Measurements from ENCODE around the gene WIF1.
A peak's percentile ranks its signal among the peaks of the same experiment; 100 is the strongest.

The WIF1 gene, protein sequence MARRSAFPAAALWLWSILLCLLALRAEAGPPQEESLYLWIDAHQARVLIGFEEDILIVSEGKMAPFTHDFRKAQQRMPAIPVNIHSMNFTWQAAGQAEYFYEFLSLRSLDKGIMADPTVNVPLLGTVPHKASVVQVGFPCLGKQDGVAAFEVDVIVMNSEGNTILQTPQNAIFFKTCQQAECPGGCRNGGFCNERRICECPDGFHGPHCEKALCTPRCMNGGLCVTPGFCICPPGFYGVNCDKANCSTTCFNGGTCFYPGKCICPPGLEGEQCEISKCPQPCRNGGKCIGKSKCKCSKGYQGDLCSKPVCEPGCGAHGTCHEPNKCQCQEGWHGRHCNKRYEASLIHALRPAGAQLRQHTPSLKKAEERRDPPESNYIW

DNA sequence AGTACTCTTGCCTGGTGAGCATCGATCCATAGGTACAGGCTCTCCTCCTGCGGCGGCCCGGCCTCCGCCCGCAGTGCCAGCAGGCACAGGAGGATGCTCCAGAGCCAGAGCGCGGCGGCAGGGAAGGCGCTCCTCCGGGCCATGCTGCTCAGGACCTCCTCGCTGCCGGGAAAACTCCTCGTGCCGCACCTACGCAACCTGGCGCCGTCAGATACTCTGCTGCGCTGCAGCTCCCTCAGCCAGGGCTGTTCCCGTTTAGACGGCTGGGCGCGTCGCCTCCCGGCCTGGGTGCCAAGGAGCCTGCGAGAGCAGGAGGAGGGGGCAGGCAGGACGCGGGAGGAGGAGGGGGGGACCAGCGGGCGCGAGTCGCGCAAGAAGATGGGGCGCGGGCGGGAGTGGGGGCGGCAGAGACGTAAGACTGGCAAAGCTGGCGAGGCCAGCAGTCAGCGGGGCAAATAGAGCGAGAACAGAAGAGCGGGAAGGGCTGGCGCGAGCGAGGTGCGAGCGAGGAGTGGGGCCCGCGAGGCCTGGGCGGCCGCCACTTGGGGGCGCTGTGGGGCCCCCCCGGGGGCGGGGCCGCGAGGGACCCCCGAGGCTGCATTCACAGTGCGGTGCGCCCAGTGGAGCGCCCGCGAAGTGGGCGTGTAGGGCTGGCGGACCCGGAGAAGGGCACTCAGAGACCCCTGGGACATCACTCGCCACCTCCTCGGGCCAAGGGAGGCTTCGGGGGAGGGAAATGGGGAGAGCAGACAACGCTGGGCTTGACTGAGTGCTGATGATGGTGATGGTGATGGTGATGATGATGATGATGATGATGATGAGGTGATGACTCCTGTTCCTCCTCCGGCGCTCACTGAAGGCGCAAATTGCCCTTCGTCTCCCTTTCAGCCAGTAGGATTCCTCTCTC lies at the start of gene WIF1:
Gene WIF1 (minus strand): TSS at position 257 of the 907 bp plus-strand sequence. CDS start 114 bp downstream, at position 143.
- DNase-seq: no peak

DNA sequence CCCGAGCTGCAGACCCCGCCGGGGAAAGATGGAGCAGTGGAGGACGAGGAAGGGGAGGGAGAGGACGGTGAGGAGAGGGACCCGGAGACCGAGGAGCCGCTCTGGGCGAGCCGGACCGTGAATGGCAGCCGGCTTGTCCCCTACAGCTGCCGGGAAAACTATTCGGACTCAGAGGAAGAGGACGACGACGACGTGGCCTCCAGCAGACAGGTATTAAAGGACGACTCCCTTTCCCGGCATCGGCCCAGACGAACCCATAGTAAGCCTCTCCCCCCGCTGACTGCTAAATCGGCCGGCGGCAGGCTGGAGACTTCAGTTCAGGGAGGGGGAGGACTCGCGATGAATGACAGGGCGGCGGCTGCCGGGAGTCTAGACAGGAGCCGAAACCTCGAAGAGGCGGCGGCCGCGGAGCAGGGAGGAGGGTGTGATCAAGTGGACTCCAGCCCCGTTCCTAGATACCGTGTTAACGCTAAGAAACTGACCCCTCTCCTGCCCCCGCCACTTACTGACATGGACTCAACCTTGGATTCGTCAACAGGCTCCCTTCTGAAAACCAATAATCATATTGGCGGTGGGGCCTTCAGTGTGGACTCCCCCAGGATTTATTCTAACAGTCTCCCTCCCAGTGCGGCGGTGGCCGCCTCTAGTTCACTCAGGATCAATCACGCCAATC lies 49.2 kb upstream of the WIF1 start:
- no peak for DNase-seq

DNA sequence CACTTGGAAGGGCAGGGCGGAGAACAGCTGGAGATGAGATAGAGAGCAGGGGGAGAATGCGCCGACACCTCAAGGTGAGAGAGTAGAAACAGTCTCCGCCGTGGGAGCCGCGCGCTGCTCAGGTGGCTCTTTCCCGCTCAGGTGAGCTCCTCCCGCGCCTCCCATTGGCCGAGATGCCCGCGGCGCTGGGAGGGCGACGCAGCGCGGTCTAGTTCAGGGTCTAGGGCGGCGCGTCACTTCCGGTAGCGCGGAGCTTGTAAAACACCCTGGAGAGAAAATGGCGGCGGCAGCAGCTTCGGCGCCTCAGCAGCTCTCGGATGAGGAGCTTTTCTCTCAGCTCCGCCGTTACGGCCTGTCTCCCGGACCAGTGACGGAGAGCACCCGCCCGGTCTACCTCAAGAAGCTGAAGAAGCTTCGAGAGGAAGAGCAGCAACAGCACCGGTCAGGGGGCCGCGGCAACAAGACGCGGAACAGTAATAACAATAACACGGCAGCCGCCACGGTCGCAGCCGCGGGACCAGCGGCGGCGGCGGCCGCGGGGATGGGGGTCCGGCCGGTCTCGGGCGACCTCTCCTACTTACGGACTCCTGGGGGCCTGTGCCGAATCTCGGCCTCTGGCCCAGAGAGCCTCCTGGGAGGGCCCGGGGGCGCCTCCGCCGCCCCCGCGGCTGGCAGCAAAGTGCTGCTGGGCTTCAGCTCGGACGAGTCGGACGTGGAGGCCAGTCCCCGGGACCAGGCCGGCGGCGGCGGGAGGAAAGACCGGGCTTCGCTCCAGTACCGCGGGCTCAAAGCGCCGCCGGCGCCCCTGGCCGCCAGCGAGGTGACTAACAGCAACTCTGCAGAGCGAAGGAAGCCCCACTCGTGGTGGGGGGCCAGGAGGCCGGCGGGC lies 48.5 kb upstream of the WIF1 start, which contains the start of gene LEMD3:
Gene LEMD3 (plus strand): TSS at position 264 of the 889 bp plus-strand sequence. CDS start 14 bp downstream, at position 278.
- DNase-seq: peak; percentile 33

DNA sequence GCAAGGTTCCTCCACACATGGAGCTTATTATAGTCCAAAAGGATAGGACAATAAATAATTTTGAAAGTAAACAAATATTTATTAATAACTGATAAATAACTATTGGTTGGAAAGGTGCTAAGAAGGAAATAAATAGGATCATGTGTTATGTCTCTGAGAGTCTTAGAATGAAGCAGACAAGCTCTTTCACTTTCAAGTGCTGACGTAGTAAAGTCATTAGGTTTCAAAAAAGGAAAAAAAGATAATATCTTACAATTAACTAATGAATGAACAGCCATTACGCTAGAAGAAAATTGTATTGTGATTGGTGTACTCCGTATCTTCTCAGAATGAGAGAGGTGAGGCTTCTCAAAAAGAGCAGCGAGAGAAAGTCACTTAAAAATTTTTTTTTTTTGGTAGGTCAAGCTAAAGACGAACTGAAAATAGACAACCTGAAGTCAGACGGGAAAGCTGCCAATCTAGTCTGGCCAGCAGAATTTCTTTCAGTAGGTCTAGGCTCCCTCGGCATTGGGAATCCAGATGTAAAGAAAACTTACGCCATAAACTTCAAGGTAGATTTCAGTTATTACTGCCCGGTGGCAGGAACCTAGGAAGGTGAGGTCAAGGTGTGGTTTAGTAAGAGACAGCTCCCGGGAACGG lies 47.7 kb upstream of the WIF1 start:
- DNase-seq: no peak

DNA sequence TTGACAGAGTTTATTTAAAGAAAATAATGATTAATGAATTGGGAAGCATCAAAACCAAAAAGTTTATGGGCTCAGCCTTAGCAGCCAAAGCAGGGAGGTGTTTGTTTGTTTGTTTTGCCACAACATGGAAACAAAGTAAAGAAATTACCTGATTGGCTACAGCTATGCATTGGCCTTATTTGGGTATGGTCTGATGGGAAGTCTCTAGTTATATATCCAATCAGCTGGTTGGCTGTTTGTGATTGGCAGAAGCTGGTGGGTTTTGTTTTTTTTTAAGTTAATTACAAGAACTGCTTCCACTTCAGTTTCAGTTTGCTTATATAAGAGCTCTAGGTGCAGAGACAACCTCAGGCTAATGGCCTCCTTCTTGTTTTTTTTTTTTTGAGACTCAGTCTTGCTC lies 43.7 kb upstream of the WIF1 start:
- DNase-seq: no peak

DNA sequence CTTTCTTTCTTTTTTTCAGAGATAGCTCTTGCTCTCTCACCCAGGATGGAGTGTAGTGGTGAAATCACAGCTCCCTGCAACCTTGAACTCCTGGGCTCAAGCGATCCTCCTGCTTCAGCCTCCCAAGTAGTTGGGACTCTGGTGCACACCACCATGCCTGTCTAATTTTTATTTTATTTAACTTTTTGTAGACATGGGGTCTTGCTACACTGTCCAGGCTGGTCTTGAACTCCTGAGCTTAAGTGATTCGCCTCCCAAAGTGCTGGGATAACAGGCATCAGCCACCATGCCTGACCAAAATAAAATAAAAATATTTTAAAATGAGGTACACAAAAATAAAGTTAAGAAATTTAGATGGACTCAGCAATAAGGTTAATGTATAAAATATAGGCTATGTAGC lies 43.1 kb upstream of the WIF1 start:
- no peak for DNase-seq

DNA sequence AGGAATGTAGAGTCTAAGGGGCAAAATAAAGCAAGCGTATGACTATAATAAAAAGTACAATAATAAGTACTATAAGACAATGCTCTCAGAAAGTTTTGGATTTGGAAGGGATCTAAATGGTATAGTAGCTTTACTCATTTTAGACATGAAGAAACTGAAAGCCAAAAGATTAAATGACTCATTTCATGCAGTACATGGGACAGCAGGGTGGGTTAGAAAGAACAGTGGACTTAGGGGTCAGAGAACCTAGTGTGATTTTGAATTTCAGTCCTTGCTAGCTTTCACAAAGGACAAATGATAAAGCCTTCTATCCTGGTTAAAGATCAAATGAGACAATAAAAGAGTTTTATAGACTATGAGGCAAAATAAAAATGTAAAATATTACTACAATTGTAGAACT lies 41.5 kb upstream of the WIF1 start:
- DNase-seq: no peak

DNA sequence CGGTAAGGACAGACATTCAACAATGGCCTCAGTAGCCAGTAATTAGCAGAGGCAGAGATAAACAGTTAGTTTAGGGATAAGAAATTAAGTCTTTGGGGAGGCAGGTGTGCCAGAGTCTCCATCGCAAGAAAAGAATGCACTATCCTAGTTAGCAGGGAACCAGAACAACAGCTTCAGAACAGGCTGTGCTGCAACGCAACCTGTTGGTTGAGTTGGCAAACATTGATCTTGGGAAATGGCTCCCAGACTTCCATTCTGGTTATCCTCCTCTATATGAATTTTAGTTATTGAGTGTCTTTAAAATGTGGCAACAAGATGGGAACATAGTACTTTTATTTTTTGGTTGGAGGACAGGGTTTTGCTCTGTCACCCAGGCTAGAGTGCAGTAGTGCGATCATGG lies 36.0 kb upstream of the WIF1 start:
- DNase-seq: no peak

DNA sequence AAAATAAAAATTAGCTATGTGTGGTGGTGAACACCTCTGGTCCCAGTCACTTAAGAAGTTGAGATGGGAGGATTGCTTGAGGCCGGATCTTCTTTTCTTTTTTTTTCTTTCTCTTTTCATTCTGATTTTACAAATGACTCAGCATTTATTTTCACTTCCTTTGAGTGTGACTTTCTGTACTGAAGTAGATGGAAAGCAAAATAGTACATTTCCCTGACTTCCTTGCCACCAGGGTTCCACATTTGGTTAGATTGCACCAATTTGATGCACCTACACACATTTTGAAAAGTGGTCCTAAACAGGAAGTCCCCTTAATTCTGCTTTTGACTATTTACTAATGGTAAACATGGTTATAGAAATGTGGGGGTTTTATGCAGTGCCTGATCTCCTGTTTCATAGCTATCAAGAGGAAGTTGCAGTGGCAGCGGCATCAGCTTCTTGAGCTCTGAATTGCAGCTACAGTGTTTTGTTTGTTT lies 35.3 kb upstream of the WIF1 start:
- no peak for DNase-seq

DNA sequence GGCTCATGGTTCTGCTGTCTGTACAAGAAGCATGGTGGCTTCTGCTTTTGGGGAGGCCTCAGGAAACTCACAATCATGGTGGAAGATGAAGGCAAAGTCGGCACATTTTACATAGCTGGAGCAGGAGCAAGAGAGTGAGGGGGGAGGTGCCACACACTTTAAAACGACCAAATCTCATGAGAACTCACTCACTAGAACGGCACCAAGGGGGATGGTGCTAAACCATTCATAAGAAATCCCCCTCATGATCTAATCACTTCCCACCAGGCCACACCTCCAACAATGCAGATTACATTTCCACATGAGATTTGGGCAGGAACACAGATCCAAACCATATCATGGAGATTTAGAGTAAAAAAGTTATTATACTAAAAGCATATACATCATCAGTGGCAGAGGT lies 34.7 kb upstream of the WIF1 start:
- DNase-seq: no peak

DNA sequence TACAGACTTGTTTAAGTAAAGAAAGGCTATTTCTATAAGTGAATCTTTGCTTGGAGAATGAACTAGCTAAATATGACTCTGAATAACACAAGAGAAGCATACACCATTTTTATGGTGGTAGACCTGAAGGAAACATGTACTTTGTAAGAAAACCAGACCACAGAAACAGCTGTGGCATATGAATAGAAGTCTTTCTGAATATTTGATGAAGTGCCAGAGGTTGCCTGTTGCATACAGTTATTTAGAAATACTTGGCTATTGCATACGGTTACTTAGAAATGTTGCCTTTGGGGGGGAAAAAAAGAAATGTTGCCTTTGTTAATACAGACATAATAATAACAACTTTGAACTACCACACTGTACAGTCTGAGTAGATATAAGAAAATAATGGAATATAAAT lies 31.5 kb upstream of the WIF1 start:
- no peak for DNase-seq

DNA sequence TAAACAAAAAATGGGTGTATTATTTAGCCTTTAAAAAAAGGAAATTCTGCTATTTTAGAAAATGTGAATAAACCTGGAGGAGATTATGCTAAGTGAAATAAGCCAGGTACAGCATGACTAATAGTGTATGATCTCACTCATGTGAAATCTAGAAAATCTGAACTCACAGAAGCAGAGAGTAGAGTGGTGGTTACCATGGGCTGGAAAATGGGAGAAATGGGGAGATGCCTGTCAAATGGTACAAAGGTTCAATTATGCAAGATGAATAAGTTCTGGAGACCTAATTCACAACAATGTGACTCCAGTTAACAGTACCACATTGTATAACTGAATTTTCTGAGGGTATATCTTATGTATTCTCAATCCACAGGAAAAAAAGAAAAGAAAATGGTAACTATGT lies 30.9 kb upstream of the WIF1 start:
- no peak for DNase-seq

DNA sequence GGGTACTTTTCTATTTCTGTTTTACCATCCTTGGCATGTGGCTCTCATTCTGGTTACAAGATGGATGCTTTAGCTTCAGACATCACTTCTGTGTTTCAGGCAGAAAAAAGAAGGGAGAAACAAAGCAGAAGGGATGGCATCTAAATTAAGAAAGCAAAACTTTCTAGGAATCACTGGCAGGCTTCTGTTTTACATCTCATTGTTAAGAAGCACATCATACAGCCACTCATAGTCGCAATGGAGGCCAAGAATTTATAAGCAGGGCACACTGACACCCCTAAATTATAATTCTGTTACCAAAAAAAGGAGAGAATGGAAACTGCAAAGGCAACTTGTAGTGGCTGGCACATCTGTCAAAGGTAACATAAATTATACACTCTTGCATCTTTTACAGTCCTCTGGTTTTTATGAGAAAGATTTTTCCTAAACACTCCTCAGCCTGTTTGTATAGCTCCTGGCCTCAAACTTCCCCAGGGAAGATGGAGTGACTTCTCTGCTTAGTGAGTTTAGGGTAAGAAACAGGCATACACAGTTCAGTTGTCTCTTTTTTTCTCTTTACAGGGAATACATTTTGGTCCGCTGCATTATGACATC lies 26.3 kb upstream of the WIF1 start:
- DNase-seq: no peak

DNA sequence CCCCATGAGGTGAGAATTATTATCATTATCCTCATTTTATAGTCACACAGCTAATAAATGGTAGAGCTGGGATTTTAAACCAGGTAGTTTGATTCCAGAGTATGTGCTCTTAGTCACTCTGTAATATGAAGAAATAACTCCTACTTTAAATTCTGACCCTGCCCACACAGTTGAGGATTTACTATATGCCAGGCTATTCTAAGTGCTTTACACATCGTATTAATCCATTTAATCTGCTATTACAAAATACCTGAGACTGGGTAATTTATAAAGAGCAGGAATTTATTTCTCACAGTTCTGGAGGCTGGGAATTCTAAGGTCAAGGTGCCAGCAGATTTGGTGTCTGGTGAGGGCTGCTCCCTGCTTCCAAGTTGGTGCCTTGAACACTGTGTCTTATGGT lies 19.6 kb upstream of the WIF1 start:
- no peak for DNase-seq

DNA sequence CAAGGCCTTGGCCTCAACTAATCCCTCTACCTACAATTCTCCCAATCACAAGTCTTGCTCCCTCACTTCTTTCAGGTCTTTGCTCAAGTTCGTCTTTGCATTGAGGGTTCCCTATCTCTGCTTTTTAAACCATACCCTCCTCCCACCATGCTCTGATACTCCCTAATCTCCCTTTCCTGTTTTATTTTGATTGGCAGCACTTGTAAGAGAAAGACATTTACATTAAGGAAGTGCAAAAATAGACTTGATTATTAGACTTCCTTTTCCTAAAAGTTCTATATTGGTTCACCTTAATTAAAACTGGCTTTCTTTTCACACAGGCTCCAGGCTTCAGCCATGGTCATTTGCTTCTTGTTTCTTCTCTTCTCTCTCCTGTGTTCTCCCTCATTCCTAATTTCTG lies 18.3 kb upstream of the WIF1 start:
- DNase-seq: no peak

DNA sequence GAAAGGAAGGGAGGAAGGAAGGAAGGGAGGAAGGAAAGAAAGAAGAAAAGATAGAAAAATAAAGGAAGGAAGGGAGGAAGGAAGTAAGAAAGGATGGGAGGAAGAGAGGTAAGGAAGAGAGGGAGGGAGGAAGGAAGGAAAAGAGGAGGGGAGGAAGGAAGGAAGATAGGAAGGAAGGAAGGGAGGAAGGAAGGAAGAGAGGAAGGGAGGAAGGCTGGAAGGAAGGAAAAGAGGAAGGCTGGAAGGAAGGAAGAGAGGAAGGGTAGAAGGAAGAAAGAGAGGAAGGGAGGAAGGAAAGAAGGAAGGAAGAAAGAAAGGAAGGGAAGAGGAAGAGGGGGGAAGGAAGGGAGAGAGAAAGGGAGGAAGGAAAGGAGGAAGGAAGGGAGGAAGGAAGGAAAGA lies 12.8 kb upstream of the WIF1 start:
- DNase-seq: no peak

DNA sequence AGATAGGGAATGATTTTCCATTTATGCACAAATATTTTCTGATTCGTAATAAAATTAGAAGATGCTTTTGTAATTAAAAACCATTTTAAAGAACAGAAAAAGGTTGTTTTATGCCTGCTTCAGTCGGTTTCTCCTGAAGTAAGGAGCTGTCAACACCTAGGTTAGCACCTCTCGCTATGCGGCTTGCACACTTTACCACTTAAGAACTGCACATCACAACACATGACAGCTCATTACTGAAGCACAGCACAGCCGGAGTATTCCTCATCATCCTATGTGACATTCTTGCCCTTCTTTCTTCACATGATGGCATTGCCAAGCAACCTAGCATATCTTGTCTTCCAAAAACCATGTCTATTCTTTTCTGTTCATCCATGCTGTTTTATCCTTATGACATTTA lies 5.4 kb upstream of the WIF1 start:
- no peak for DNase-seq

DNA sequence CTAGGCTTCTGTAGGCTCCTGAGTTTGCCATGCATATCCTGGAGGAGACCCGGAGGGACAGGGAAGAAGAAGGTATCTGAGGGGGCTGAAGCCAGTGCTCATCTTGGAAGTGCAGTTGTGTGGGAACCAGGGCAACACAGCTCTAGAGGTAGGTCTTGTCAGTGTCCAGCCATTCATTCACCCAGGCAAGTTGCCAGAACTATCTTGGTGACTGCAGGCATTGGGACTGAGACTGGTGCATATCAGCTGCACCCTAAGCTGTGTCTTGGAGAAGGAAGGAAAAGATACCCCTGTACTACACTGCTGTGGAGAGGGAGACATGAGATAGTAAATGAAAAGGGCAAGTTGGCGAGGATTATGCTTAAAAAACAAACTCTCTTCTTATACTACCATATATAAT lies 4.9 kb upstream of the WIF1 start:
- DNase-seq: no peak

DNA sequence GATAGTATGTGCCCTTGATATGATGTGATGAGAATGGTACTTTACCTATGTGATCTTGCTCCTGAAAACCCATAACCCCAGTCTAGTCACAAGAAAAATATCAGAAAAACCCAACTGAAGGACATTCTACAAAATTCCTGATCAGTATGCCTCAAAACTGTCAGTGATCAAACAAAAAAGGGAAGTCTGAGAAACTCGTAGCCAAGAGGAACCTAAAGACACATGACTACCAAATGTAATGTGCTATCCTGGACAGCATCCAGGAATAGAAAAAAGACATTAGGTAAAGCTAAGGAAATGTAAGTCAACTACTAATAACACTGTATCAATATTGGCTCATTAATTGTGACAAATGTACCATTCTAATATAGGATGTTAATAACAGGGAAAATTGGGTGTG lies 4.1 kb upstream of the WIF1 start:
- no peak for DNase-seq

DNA sequence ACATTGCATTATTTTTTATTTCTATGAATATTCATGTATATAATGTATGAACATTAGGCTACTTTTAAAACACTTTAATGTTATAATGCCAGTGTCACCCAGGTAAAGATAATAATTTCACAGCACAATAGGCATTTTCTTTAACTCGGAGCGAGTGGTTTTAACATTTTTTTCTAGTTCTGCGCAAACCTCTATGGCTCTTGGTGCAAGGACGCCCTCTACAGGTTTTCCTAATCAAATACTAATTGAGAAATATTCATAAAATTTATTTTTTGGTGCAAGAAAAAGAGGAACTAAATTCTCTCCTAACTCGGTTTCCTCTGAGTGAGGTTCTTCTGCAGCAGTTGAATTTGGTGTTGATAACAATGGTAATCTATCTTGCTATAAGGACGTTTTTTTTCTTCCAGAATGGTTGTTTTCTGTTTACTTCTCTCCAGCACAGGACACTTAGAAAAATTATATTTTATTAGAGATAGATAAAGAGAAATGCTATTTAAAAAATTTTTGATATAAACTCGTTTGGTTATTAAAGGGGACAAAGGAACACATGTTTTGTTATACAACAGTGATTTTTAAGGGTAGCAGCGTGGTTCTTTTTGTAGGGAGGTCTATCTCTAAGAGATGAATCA lies 2.4 kb upstream of the WIF1 start:
- no peak for DNase-seq

DNA sequence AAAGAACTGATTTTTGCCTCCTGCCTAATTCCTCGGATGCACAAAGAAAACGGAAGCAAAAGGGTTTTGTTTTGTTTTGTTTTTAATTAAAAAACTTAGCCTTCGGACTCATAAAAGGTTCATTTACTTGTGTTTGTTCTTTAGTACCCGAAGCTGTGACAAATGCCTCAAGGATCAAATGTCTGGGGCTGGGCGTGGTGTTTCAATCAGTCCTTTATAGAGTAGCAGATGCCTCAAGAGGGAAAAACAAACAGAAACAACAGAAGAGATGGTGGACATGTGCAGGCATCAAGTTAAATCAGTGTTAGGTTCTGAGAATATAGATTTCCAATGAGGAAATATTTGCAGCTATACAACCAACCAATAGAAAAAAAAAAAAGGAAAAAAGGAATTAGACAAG lies 1.6 kb upstream of the WIF1 start:
- DNase-seq: no peak

All from cortex of kidney (tissue), 1 donor.